Left ventricle myocardium superior (tissue), 1 donor: ENCODE results near the gene KRT7. TPM values are rescaled to one million over a fixed set of nuclear protein-coding genes. Genes with fewer than 3 reads are reported as not detected.
"Not testable (repeated sequence)": the region's sequence is repeated elsewhere in the genome, so short reads cannot be mapped to it uniquely, and the experiment has no call there.

Source experiments
- ATAC-seq: fragments of 200-7000 bp; cut with Tn5 transposase; one replicate; pipeline ENCODE4 v1.9.1; 2020; ENCODE audit warnings: mild to moderate bottlenecking, moderate library complexity
- DNase-seq: peaks from one replicate; pipeline ENCODE4 v3.0.0-alpha.2; 2020
- intact Hi-C: fragments of 100-400 bp; cut with micrococcal nuclease; formaldehyde crosslinking; loops from one replicate; pipeline ENCODE4 v1.11.0; 2022
- total RNA-seq: library from RNA; stranded (reverse); fragmentation: NEBNext Ultra II Directional; extraction: Animal tissue kit (Norgen Biotek cat#: 25700); gene quantifications from one replicate; pipeline ENCODE4 v1.2.1, GENCODE V29; 2021
- donor health status: DM: no; HTN: yes; CAD: no; lungs with severe emphysema.

KRT7 gene
- total RNA-seq, 1 donor from 2014 or later: 0.69 TPM

GRCh38 chr12:52285851-52286530 lies 52.9 kb downstream of the KRT7 start:
- ATAC-seq (no peak), DNase-seq (no peak)
- intact Hi-C loops: no loop called here

GRCh38 chr12:52286857-52287785 lies 54.1 kb downstream of the KRT7 start:
- intact Hi-C loops, DNase-seq, ATAC-seq: not testable (repeated sequence)

- intact Hi-C loops, ATAC-seq, DNase-seq: not testable (repeated sequence)
Measured at GRCh38 chr12:52287816-52288805, 55.1 kb downstream of the KRT7 start.

GRCh38 chr12:52290483-52291134 lies 57.6 kb downstream of the KRT7 start:
- intact Hi-C loops, ATAC-seq, DNase-seq: not testable (repeated sequence)

- no peak for DNase-seq
- no peak for ATAC-seq
- intact Hi-C loops: no loop called here
Measured at GRCh38 chr12:52291267-52291935, 58.4 kb downstream of the KRT7 start, which contains the start of gene KRT81. KRT81 (minus strand) TSS chr12:52291534; CDS start chr12:52291465, 69 bp downstream.

- intact Hi-C loops: no loop called here
- no peak for ATAC-seq
- no peak for DNase-seq
Measured at GRCh38 chr12:52293926-52294325, 60.9 kb downstream of the KRT7 start.

- no peak for DNase-seq
- no peak for ATAC-seq
- intact Hi-C loops: no loop called here
Measured at GRCh38 chr12:52294803-52295202, 61.8 kb downstream of the KRT7 start.

GRCh38 chr12:52295663-52296062 lies 62.6 kb downstream of the KRT7 start:
- DNase-seq (no peak), ATAC-seq (no peak)
- intact Hi-C loops: no loop called here

- DNase-seq (no peak), ATAC-seq (no peak)
- intact Hi-C loops: no loop called here
Measured at GRCh38 chr12:52296572-52297215, 63.7 kb downstream of the KRT7 start.

Other genes starting within 250 kb of the KRT7 start
- gene TAMALIN, start 226.3 kb upstream of the KRT7 start, total RNA-seq: 22.2 TPM
- gene NR4A1, start 181.8 kb upstream of the KRT7 start, total RNA-seq: 58.9 TPM
- 26.5 TPM for gene ATG101, start 163.3 kb upstream of the KRT7 start, total RNA-seq
- not detected for gene SMIM41, start 153.5 kb upstream of the KRT7 start, total RNA-seq
- not detected for gene KRT80, start 41.2 kb upstream of the KRT7 start, total RNA-seq
- gene KRT86, start 41.4 kb downstream of the KRT7 start, total RNA-seq: not detected
- gene KRT81, start 58.3 kb downstream of the KRT7 start, total RNA-seq: not detected
- not detected for gene KRT83, start 88.2 kb downstream of the KRT7 start, total RNA-seq
- not detected for gene KRT85, start 134.2 kb downstream of the KRT7 start, total RNA-seq
- gene KRT84, start 152.4 kb downstream of the KRT7 start, total RNA-seq: not detected
- gene KRT82, start 173.1 kb downstream of the KRT7 start, total RNA-seq: not detected
- not detected for gene KRT75, start 201.1 kb downstream of the KRT7 start, total RNA-seq
- gene KRT6B, start 218.9 kb downstream of the KRT7 start, total RNA-seq: not detected
- gene KRT6C, start 240.6 kb downstream of the KRT7 start, total RNA-seq: not detected